Endodermal cell (in vitro differentiated cells): ENCODE results near the gene KRT34. TPM values are rescaled to one million over a fixed set of nuclear protein-coding genes. Genes with fewer than 3 reads are reported as not detected.
"Not testable (repeated sequence)": the region's sequence is repeated elsewhere in the genome, so short reads cannot be mapped to it uniquely, and the experiment has no call there.

ENCODE experiments used
- DNase-seq: peaks from one replicate; pipeline ENCODE4 v3.0.0-alpha.2; 2017
- H3K27ac ChIP-seq: 2 replicates; pipeline ENCODE4 v1.5.1; 2013; ENCODE audit warnings: mild to moderate bottlenecking, low read depth, low read length, moderate library complexity
- H3K27me3 ChIP-seq: 2 replicates; pipeline ENCODE4 v1.6.1; 2013; ENCODE audit warnings: mild to moderate bottlenecking, low read length, moderate library complexity; ENCODE audit not compliant: insufficient read depth, control insufficient read depth, poor library complexity, severe bottlenecking
- H3K36me3 ChIP-seq: 2 replicates; pipeline ENCODE4 v1.7.0; 2013; ENCODE audit warnings: mild to moderate bottlenecking, low read length, moderate library complexity; ENCODE audit not compliant: control insufficient read depth, insufficient read depth
- H3K4me1 ChIP-seq: one replicate; pipeline ENCODE4 v1.7.0; 2013; ENCODE audit warnings: low read length; ENCODE audit not compliant: control insufficient read depth, insufficient read depth
- H3K4me3 ChIP-seq: 2 replicates; pipeline ENCODE4 v1.5.1; 2013; ENCODE audit warnings: mild to moderate bottlenecking, low read length, moderate library complexity
- H3K9ac ChIP-seq: 2 replicates; pipeline ENCODE4 v1.6.1; 2013; ENCODE audit warnings: mild to moderate bottlenecking, low read length, moderate library complexity; ENCODE audit not compliant: poor library complexity, severe bottlenecking; ENCODE audit errors: extremely low read depth
- H3K9me3 ChIP-seq: 2 replicates; pipeline ENCODE4 v1.6.1; 2013; ENCODE audit warnings: mild to moderate bottlenecking, low read length, moderate library complexity; ENCODE audit not compliant: control insufficient read depth
- H3K27ac Mint-ChIP-seq: 2 replicates; pipeline ENCODE4 v1.8.0; 2020; ENCODE audit warnings: mixed read lengths
- H3K27me3 Mint-ChIP-seq: 2 replicates; pipeline ENCODE4 v1.8.0; 2021; ENCODE audit warnings: mild to moderate bottlenecking, mixed read lengths; ENCODE audit not compliant: insufficient read depth
- H3K36me3 Mint-ChIP-seq: 2 replicates; pipeline ENCODE4 v1.8.0; 2020; ENCODE audit warnings: low read depth, mixed read lengths
- H3K4me1 Mint-ChIP-seq: 2 replicates; pipeline ENCODE4 v1.8.0; 2020; ENCODE audit warnings: mixed read lengths
- H3K4me3 Mint-ChIP-seq: 2 replicates; pipeline ENCODE4 v1.8.0; 2020; ENCODE audit warnings: mild to moderate bottlenecking, moderate library complexity, mixed read lengths
- H3K9me3 Mint-ChIP-seq: 2 replicates; pipeline ENCODE4 v1.8.0; 2020; ENCODE audit warnings: mild to moderate bottlenecking, mixed read lengths
- CTCF ChIP-seq: fragments of 200-600 bp; sonication (generic); conservative IDR thresholded peaks from 2 replicates; pipeline ENCODE4 v1.5.0; 2021; ENCODE audit warnings: antibody characterized with exemption, mild to moderate bottlenecking
- WGBS, 2 experiments: methylation state at CpG; one replicate each; pipeline versions ENCODE4 v1.1.5 to v1.1.7; 2013; ENCODE audit warnings: missing lambda C conversion rate in 2 of 2, mixed read lengths in 1 of 2; ENCODE audit not compliant: insufficient coverage in 1 of 2, insufficient read length in 1 of 2; 5-methylcytosine and 5-hydroxymethylcytosine counted together
- total RNA-seq, 2 donors: library from RNA; stranded (reverse); fragmentation: NEBNext Ultra II Directional in 1 of 2; extraction: Animal tissue kit (Norgen Biotek cat#: 25700) in 1 of 2; gene quantifications; 2 replicates in 1 of 2; 3 replicates in 1 of 2; pipeline ENCODE4 v1.2.1, GENCODE V29; 2021

Gene KRT34
- total RNA-seq, 2 donors from 2014 or later = not detected

DNA sequence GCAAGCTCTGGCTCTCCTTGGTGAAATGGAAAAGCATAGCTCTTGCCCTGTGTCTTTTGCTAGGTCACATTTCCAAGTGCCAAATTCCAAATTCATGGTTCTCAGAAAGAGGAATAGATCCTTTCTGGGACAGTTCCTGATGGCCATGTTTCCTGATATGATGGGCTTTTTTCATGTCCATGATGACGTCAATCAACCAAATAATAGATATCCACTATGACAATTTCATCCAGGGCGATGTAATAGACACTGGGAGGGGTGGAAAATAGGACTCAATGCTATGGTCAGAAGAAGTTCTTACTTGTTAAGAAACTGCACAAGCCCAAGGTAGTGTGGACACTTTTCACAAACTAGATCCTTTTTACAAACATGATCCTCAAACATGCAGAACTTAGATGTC is 30.9 kb downstream of the KRT34 start:
- Mint-ChIP-seq H3K9me3 (no peaks in the 10 kb centered on the region), H3K4me3 (no peak overlapping the region), H3K4me1 (no peaks in the 10 kb centered on the region), H3K27me3 (peaks cover 9% of the 10 kb centered on the region), H3K27ac (no peak overlapping the region), H3K36me3 (no peaks in the 10 kb centered on the region)
- no peak for DNase-seq
- Histone ChIP-seq H3K4me3 (no peak overlapping the region), H3K9ac (no peak overlapping the region), H3K27me3 (peaks cover 9% of the 10 kb centered on the region), H3K36me3 (no peaks in the 10 kb centered on the region), H3K27ac (no peak overlapping the region), H3K4me1 (no peaks in the 10 kb centered on the region), H3K9me3 (no peaks in the 10 kb centered on the region)
- TF ChIP-seq CTCF = no peak
- WGBS, 2 experiments = 94% methylated on average over 2 of the region's 2 CpGs; no CpG with 5 or more reads in 1 of the 2 experiments

DNA sequence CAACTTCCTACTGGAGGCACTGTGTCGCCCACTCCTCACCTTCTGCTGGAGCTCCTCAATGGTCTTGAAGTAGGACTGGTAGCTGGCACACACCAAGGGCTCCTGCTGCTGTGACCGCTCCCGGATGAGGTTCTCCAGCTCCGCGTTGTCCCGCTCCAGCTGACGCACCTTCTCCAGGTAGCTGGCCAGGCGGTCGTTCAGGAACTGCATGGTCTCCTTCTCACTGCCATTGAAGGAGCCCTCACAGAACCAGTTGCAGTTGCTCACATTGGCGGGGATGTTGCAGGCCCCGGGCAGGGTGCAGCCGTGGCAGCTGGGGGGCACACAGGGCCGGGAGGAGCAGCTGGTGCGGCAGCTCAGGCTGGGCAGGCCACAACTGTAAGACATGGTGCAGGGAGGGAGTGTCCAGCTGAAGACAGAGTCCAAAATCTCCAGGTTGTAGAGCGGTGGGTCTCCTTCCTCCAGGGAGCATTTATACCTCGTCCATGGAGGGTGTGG is 31.7 kb downstream of the KRT34 start, which contains the start of gene KRT33A:
Gene KRT33A (minus strand): TSS at position 448 of the 498 bp plus-strand sequence. CDS start 61 bp downstream, at position 387.
- 83 to 91% methylated on average over 6 to 16 of the region's 16 CpGs for WGBS, 2 experiments
- H3K9ac ChIP-seq, H3K27me3 ChIP-seq, H3K27ac ChIP-seq, H3K9me3 ChIP-seq, H3K4me3 ChIP-seq, H3K4me1 Mint-ChIP-seq, H3K36me3 ChIP-seq, H3K27ac Mint-ChIP-seq, H3K27me3 Mint-ChIP-seq, H3K4me1 ChIP-seq, H3K9me3 Mint-ChIP-seq, H3K36me3 Mint-ChIP-seq, H3K4me3 Mint-ChIP-seq: not testable (repeated sequence)
- DNase-seq = peak; percentile 22

DNA sequence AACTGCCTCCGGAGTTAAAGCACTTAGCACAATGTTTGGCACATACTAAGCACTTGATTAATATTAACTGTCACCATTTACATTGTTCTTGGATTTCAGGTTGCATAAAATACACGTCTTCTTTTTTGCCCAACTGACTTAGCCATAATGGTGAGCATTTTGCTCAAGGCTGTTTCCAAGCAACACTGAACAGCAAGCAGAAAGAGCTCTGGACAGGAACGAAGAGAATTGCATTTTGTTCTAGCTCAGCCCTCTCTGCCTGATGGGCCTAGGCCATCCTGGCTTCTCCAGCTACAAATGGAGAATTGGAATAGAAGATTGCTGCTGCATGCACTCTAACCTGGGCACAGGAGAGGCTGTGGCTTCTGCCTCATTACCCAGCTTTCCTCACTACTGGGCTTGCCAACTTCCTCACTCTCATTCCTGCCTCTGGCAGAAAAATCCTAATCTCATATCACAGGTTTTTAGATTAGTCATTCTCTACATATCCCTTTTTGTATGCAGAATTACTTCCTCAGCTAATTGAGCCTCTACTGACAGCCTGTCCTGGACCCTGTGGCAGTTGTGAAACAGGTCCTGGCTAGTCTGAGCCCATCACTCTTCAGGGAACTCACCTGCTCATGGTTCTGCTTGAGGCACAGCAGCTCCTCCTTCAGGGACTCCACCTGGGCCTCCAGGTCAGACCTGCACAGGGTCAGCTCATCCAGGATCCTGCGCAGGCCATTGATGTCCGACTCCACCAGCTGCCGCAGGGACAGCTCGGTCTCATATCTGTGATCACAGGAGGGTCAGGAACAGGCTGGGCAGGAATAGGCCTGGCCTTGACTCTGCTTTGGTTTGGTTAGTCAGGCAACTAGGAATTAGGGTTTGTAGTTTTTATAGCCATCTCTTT is 34.0 kb downstream of the KRT34 start:
- no peak overlapping the region for H3K9ac ChIP-seq
- no peak overlapping the region for H3K4me3 ChIP-seq
- no peak for TF ChIP-seq CTCF
- H3K27me3 ChIP-seq = peaks cover 9% of the 10 kb centered on the region
- H3K27ac ChIP-seq = no peak overlapping the region
- no peaks in the 10 kb centered on the region for H3K36me3 Mint-ChIP-seq
- H3K9me3 ChIP-seq = peaks cover 5% of the 10 kb centered on the region
- H3K27ac Mint-ChIP-seq = no peak overlapping the region
- peak; percentile 35 for DNase-seq
- no peaks in the 10 kb centered on the region for H3K4me1 Mint-ChIP-seq
- 90 to 94% methylated on average over 7 of the region's 7 CpGs for WGBS, 2 experiments
- peaks cover 10% of the 10 kb centered on the region for H3K27me3 Mint-ChIP-seq
- H3K4me1 ChIP-seq = no peaks in the 10 kb centered on the region
- no peaks in the 10 kb centered on the region for H3K36me3 ChIP-seq
- no peak overlapping the region for H3K4me3 Mint-ChIP-seq
- peaks cover 12% of the 10 kb centered on the region for H3K9me3 Mint-ChIP-seq

DNA sequence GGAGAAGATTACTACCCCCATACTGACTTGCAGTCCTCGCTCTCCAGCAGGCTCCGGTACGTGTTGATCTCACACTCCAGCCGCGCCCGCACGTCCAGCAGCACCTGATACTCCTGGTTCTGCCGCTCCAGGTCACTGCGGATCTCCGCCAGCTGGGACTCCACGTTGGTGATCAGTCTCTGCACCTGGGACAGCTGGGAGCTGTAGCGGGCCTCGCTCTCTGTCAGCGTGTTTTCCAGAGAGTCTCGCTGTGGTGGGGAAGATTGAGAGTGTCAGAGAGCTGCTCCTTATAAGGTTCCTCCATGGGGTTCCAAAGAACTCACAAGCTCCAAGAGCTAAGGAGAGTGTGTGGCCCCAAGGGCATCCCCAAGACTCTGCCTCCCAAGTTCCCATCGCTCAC is 35.7 kb downstream of the KRT34 start:
- not testable (repeated sequence) for H3K9ac ChIP-seq, H3K36me3 ChIP-seq, H3K27ac ChIP-seq, H3K4me3 ChIP-seq, H3K27me3 ChIP-seq, H3K4me1 Mint-ChIP-seq, H3K4me1 ChIP-seq, H3K27ac Mint-ChIP-seq, H3K4me3 Mint-ChIP-seq, H3K36me3 Mint-ChIP-seq
- H3K27me3 Mint-ChIP-seq = peaks cover 14% of the 10 kb centered on the region
- peak; percentile 14 for DNase-seq
- peaks cover 21% of the 10 kb centered on the region for H3K9me3 ChIP-seq
- H3K9me3 Mint-ChIP-seq = peaks cover 29% of the 10 kb centered on the region
- 90 to 95% methylated on average over 8 to 16 of the region's 16 CpGs for WGBS, 2 experiments
